CD4-positive, alpha-beta T cell treated with Interleukin-12 subunit alpha and Interleukin-12 subunit beta, for 1 hour (primary cell): ENCODE measurements around the gene KIF24.
"Not testable (repeated sequence)": the region's sequence is repeated elsewhere in the genome, so short reads cannot be mapped to it uniquely, and the experiment has no call there.

Experiments used
- DNase-seq: peaks from one replicate; pipeline ENCODE4 v3.0.0-alpha.2; 2020

Gene KIF24

GRCh38 chr9:34328987-34329832 is at the start of gene KIF24, which contains the start of gene NUDT2:
KIF24 (minus strand) TSS chr9:34329268; CDS start chr9:34311346, 17,922 bp downstream.
NUDT2 (plus strand) TSS chr9:34329569; CDS start chr9:34339040, 9,471 bp downstream.
- DNase-seq, result peak; percentile 99

DNA sequence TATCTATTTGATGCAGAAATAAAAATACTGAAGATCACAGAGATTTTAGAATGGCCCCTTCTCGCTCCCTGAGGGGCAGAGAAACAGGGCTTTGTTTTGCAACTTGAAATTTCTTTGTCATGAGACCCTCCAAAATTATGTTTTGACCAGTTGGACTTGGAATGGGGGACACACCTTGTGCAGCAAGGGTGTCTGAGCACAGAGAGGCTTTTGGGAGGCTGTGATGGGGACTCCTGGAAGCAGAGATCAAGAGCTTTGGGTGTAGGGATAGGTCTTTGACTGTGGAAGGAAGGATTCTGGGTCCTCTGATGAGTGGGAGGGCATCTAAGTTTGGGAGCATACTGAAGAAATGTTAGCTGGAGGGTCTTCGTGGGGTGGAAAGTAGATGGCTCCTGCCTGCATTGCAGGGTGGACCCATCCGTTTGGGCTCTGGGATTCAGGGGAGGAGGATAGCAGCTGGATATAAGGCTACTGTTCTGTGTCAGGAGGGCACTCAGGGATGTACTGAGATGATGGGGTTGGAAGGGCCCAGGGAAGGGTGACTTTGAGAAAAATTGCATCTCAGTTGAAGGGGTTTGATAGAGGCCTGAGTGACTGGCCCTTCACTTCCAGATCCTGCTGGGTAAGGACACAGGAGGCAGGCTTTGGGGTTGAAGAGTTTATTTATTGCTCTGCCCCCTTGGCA is 49.5 kb upstream of the KIF24 start:
- DNase-seq, result no peak

- no peak for DNase-seq
Observed at GRCh38 chr9:34377404-34377746, 48.3 kb upstream of the KIF24 start.

GRCh38 chr9:34376596-34377403 is 47.7 kb upstream of the KIF24 start, which contains the start of gene MYORG:
MYORG (minus strand) TSS chr9:34376898; CDS start chr9:34372943, 3,955 bp downstream.
- DNase-seq, result peak; percentile 98

DNA sequence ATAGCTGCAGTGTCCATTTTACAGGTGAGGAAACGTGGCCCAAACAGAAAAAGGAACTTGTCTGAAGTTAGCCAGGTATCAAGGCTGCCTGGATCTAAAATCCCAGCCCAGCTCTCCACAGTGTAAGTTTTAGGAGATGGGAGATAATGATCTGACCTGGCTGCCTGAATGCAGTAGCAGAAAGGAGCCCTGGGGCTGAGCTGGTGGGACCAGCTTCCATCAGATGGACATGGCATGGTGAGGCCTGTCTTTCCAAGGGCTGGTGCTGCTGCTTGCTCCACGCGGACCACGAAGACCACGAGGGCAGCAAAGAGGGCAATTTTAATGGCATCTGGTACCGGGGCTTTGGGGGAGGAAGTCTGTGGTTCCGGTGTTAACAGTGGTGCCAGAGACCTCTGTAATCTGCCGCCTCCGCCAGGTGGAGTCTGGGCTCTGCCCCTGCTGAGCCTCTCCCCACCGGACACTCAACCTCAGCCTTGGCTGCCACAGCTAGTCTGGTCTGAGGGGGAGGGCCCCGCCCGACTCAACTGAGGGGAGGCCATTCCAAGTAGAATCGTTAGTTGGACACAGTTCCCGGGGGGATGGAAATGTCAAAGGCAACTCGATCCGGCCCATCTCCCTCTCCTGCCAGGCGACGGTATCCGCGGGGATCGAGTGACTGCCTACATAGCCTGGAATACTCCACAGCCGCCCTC is 47.0 kb upstream of the KIF24 start:
- peak; percentile 69 for DNase-seq

GRCh38 chr9:34374905-34375552 is 46.0 kb upstream of the KIF24 start:
- DNase-seq, result no peak

DNA sequence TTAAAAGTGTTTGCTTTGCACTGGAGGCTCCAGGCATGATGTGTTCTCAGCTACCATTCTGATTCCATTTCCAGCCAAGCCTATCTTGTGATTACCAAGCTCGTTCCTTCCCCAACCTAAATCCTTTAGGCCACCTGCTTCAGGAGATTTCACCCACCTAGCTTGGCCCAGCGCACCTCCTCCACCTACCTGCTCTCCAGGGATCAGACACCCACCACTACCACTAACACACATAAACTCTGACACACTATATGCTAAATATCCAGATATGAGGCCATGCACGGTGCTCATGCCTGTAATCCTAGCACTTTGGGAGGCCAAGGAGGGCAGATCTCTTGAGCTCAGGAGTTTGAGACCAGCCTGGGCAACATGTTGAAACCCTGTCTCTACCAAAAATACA is 45.3 kb upstream of the KIF24 start:
- no peak for DNase-seq

DNA sequence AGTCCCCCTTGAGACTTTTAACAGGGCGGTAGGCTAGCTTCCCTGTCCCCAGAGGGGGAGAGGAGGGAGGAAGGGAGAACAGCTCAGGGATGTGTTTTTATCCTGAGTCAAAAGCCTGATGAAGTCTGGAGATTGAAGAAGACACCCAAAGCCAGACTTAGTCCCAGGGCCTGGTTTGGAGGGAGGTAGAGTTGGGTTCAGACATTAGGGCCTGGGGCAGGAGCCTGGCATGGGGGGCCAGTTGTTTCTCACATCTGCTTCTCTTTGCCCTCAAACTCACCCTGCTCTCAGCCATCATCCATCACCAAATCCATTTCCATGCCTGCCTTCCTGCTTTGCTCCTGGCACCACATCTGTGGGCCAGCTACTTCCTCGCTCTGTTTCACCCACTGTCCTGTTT is 44.7 kb upstream of the KIF24 start:
- DNase-seq, result no peak

DNA sequence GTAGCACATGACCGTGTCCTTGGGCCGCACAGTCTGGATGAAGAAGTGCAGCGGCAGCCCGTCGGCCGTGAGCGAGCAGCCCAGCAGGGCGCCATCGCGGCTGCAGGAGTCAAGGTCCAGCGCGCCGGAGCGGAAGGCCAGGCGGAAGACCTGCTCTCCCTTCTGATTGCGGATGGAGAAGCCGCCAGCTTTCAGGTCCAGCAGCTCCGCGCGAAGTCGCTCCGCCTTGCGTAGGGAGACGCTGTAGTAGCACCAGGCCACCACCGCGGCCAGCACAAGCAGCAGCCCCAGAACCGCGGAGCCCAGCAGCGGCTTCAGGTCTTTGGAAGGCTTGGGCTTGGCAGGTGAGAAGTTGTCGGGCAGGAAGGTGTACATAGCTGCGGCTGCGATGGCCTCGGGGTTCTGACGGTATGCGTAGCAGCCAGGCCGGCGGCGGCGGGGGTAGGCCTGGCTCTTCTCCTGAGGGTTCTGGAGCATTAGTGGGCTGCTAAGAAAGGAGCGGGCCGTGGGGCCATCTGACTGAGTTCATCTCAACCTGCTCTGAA is 43.5 kb upstream of the KIF24 start:
- no peak for DNase-seq

DNA sequence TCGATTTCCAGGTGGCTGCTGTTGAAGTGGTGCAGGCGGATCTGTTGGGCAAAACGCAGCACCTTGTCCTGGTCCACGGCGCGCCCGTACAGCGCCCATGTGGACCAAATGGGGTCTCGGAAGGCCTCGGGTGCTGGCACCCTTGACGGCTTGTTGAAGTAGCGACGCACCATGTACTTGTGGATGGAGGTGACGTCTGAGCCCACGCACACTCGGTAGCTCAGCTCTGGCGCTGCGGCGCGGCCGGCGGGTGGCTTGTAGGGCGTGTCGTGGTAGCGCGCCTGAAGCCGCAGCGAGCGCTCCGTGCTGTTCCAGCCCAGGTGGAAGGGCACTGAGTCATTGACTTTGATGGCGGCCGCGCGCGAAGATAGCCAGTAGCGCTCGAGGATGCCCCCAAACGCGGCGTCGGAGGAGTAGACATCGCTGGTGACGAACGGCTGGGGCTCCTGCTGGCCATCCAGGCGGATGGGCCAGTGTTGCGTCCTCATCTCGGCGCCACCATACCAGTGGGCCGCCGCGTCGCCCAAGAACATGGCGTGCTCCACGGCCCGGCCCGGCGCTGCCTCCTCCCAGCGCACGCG is 42.9 kb upstream of the KIF24 start:
- no peak for DNase-seq

DNA sequence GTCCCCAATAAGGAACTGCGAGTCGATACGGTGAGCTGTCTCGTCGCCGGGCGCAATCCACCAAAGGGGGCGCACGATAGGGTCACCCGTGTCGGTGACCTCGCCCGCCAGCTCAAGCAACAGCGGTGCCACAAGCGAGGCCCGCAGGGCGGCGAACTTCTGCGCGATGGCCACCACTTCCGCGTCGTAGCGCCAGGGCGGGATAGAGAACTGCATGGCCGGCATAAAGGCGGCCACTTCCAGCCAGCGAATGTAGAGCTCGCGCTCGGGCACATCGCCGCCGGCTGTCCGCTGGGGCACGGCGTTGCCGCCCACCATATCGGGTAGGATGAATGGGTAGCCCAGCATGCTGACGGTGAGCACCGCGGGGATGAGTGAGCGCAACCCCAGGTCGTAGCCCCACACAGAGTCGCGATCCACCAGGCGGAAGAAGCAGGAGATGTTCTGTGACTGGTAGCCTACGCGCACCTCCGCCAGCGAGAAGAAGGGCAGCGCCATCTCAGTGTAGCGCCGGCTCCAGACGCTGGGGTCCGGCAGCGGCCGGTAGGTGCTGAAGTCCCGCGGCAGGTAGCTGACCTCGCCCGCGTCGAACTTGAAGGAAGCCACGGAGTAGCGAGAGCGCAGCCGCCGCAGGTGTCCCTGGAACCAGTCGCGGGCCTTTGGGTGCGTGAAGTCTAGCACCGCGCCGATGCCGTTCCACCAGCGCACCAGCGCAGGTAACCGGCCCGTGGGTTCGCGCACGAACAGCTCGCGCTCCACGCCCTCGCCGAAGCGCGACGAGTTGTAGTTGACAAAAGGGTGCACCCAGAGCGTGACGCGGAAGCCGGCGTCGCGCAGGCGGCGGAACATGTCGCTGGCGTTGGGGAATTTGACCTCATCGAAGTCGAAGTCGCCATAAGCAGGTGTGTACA is 42.2 kb upstream of the KIF24 start:
- DNase-seq, result peak; percentile 40

GRCh38 chr9:34370335-34370969 is 41.4 kb upstream of the KIF24 start:
- DNase-seq, result no peak

DNA sequence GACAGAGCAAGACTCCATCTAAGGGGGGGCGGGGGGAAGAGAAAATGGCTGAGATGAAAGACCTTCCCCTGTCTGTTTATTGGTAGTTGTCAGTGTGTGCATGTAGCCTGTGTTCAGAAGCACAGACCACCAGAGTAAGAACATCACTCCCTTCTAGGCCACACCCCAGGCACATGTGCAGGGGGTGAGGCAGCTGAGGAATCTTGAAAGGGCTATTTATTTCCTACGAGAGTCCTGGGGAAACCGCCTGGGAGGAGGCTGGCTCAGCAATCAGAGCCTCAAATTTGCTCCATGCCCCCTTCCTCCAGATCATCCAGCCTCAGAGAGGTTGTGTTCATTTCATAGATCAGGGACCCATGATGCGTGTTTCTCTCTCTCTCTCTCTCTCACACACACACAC is 40.6 kb upstream of the KIF24 start:
- no peak for DNase-seq

DNA sequence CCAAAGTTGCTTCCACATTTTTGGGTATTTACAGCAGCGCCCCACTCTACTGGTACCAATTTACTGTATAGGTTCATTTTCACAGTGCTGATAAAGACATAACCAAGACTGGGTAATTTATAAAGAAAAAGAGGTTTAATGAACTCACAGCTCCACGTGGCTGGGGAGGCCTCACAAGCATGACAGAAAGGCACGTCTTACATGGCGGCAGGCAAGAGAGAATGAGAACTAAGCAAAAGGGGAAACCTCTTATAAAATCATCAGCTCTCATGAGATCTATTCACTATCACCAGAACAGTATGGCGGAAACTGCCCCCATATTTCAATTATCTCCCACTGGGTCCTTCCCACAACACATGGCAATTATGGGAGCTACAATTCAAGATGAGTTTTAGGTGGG is 39.7 kb upstream of the KIF24 start:
- not testable (repeated sequence) for DNase-seq

GRCh38 chr9:34367751-34368410 is 38.8 kb upstream of the KIF24 start:
- not testable (repeated sequence) for DNase-seq

DNA sequence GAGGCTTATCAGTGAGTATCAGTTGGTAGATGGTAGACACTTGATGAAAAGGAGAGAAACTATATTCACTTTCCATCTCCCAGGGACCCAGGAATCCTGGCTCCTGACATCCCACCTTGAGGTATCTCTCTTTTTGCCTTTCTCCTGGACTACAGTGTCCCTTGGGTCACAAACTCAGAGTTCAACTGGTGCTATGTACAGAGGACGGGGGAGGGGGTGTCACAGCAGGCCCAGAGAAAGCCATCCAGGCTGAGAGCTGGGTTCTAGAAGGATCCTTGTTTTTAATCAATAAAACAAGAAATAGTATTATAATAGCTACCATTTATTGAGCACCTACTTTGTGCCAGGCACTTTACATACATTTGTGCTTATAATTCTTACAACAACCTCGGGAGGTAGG is 37.3 kb upstream of the KIF24 start:
- no peak for DNase-seq

DNA sequence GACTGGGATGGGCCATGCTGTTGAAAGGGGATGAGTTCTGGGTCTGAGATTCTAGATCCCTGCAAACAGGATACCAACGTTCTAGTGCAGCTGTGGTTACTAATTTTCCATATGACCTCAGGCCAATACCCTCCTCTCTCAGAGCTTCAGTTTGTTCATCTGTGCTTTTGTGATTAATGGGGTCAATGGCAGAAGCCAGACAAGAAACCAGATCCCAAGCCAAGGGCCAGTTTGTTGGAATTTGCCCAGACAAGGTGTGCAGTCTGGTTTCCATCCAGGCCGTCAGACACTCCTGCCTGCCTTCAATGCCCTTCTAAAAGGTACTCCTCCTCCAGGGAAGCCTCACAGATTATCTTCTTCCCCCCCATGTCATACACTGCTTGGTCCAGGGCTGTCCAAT is 36.2 kb upstream of the KIF24 start:
- no peak for DNase-seq

- no peak for DNase-seq
Observed at GRCh38 chr9:34363619-34364351, 34.7 kb upstream of the KIF24 start.
